Effector CD8-positive, alpha-beta T cell (primary cell): Measurements from ENCODE around the gene PLA2G7.

ENCODE experiments used
- DNase-seq: peaks from one replicate; lab custom pipeline; 2025; lab: John Stamatoyannopoulos, UW

Gene PLA2G7

GRCh38 chr6:46688966-46689335 is 46.2 kb downstream of the PLA2G7 start:
- no peak for DNase-seq

- no peak for DNase-seq
Observed at GRCh38 chr6:46688117-46688965, 46.8 kb downstream of the PLA2G7 start.

- no peak for DNase-seq
Observed at GRCh38 chr6:46687619-46688097, 47.5 kb downstream of the PLA2G7 start, which contains the start of gene TDRD6. Gene TDRD6 (plus strand): TSS chr6:46687885. CDS start chr6:46688129, 244 bp downstream.

- DNase-seq: no peak
Observed at GRCh38 chr6:46684771-46685170, 50.4 kb downstream of the PLA2G7 start.

- no peak for DNase-seq
Observed at GRCh38 chr6:46677314-46677654, 57.9 kb downstream of the PLA2G7 start.

GRCh38 chr6:46676604-46677313 is 58.4 kb downstream of the PLA2G7 start:
- no peak for DNase-seq

GRCh38 chr6:46674410-46674809 is 60.8 kb downstream of the PLA2G7 start:
- DNase-seq: no peak

GRCh38 chr6:46667377-46667776 is 67.8 kb downstream of the PLA2G7 start:
- no peak for DNase-seq

GRCh38 chr6:46661483-46661882 is 73.7 kb downstream of the PLA2G7 start:
- DNase-seq: no peak

- no peak for DNase-seq
Observed at GRCh38 chr6:46657642-46658041, 77.5 kb downstream of the PLA2G7 start.

GRCh38 chr6:46655803-46656202 is 79.4 kb downstream of the PLA2G7 start:
- DNase-seq: no peak
